OCI-LY7 (cell line): ENCODE data around the gene ST3GAL3. TPM values are rescaled to one million over a fixed set of nuclear protein-coding genes. Genes with fewer than 3 reads are reported as not detected.

Experiments
- BruUV-seq: library from RNA; stranded (reverse); fragments of 400-500 nt; replicated peaks from 2 replicates; lab custom pipeline; 2021; lab: Mats Ljungman, UMichigan
- CTCF ChIA-PET: fragments of 300-600 bp; sonication (Branson Sonifier 250); formaldehyde crosslinking; loops from one replicate; lab custom pipeline; 2022; ENCODE audit warnings: antibody characterized with exemption; ENCODE audit not compliant: unreplicated experiment; lab: Charles Lee
- POLR2A ChIA-PET: fragments of 300-600 bp; sonication (Branson Sonifier 250); formaldehyde crosslinking; loops from one replicate; lab custom pipeline; 2022; ENCODE audit warnings: antibody characterized with exemption; lab: Charles Lee
- DNase-seq: peaks from one replicate; pipeline ENCODE4 v3.0.0-alpha.2; 2015; ENCODE audit warnings: low spot score
- H2AFZ ChIP-seq: fragments of 200-600 bp; sonication (generic), shearing (Covaris generic); 2 replicates; pipeline ENCODE4 v1.6.1; 2014; ENCODE audit warnings: mild to moderate bottlenecking, antibody characterized with exemption, low read length, moderate library complexity
- H3K27ac ChIP-seq: fragments of 200-600 bp; sonication (generic); 2 replicates; pipeline ENCODE4 v1.5.1; 2014; ENCODE audit warnings: mixed run types, low read depth, mild to moderate bottlenecking, moderate library complexity, low read length, inconsistent platforms; ENCODE audit not compliant: poor library complexity, severe bottlenecking
- H3K36me3 ChIP-seq: fragments of 200-600 bp; sonication (generic); 2 replicates; pipeline ENCODE4 v1.6.1; 2014; ENCODE audit warnings: mild to moderate bottlenecking, antibody characterized with exemption, low read length, moderate library complexity, mixed read lengths; ENCODE audit not compliant: insufficient read depth
- H3K4me1 ChIP-seq: fragments of 200-600 bp; sonication (generic); 2 replicates; pipeline ENCODE4 v1.5.1; 2014; ENCODE audit warnings: mild to moderate bottlenecking, low read length; ENCODE audit not compliant: insufficient read depth, poor library complexity, severe bottlenecking
- H3K4me2 ChIP-seq: fragments of 200-600 bp; sonication (generic); 2 replicates; pipeline ENCODE4 v1.6.1; 2014; ENCODE audit warnings: mild to moderate bottlenecking, low read length
- H3K4me3 ChIP-seq: fragments of 200-600 bp; sonication (generic); 2 replicates; pipeline ENCODE4 v1.5.1; 2014; ENCODE audit warnings: mild to moderate bottlenecking, low read depth, low read length; ENCODE audit not compliant: poor library complexity, severe bottlenecking
- H3K79me2 ChIP-seq: fragments of 200-600 bp; sonication (generic); 2 replicates; pipeline ENCODE4 v1.6.1; 2016; ENCODE audit warnings: low read depth, mild to moderate bottlenecking, low read length, moderate library complexity, mixed read lengths; ENCODE audit not compliant: insufficient read depth
- H3K9me2 ChIP-seq: fragments of 200-600 bp; sonication (generic); 2 replicates; pipeline ENCODE4 v1.6.1; 2016; ENCODE audit warnings: mild to moderate bottlenecking, low read length, mixed read lengths; ENCODE audit not compliant: insufficient read depth
- H3K9me3 ChIP-seq: fragments of 200-600 bp; sonication (generic); 2 replicates; pipeline ENCODE4 v1.6.1; 2014; ENCODE audit warnings: mild to moderate bottlenecking, mixed run types, low read length, mixed read lengths
- H4K20me1 ChIP-seq: fragments of 200-600 bp; sonication (generic); 2 replicates; pipeline ENCODE4 v1.6.1; 2014; ENCODE audit warnings: mild to moderate bottlenecking, antibody characterized with exemption, low read length, moderate library complexity, mixed read lengths; ENCODE audit not compliant: insufficient read depth
- EZH2phosphoT487 ChIP-seq: fragments of 200-600 bp; sonication (generic); IDR thresholded peaks from 2 replicates; pipeline ENCODE4 v1.6.1; 2018; ENCODE audit warnings: low read depth, borderline replicate concordance, mild to moderate bottlenecking, mixed run types, antibody characterized with exemption, low read length, moderate library complexity, mixed read lengths
- intact Hi-C: fragments of 100-400 bp; cut with micrococcal nuclease; formaldehyde crosslinking; loops from one replicate; pipeline ENCODE4 v1.10.0; 2022; ENCODE audit not compliant: unreplicated experiment
- microRNA-seq: library from miRNA; unstranded; fragments of <30 nt; microRNA quantifications from one replicate; pipeline ENCODE4 v1.2.0, GENCODE V29; 2022; ENCODE audit warnings: borderline replicate concordance
- small RNA-seq: library from RNA; depleted of rRNA; stranded (forward); fragments of <200 nt; gene quantifications from one replicate; pipeline ENCODE3, GENCODE V24; 2014
- total RNA-seq, 2 experiments: library from RNA; depleted of rRNA in 1 of 2; stranded (reverse); fragments of >200 nt in 1 of 2; shearing (Covaris generic) in 1 of 2; gene quantifications; 2 replicates each; pipeline ENCODE4 v1.2.3, GENCODE V29; 2014 to 2022
- TF ChIP-seq, protein P1 (sequence below): fragments of 200-600 bp; sonication (generic); conservative IDR thresholded peaks from 2 replicates; pipeline ENCODE4 v1.5.1; 2014; ENCODE audit warnings: mild to moderate bottlenecking, antibody characterized with exemption, low read length, moderate library complexity, mixed read lengths

ST3GAL3 gene
- total RNA-seq, 2 experiments from 2014 or later: 24.0 to 45.0 TPM

GRCh38 chr1:43979528-43980254 lies 272.4 kb downstream of the ST3GAL3 start:
- Histone ChIP-seq H3K36me3 (peaks cover 30% of the 10 kb centered on the region), H3K9me2 (no peaks in the 10 kb centered on the region), H2AFZ (no peak overlapping the region), H3K4me2 (peak overlapping the region; percentile 34; the same call in 1 of the 2 replicates), H3K79me2 (no peaks in the 10 kb centered on the region; the same call in 1 of the 2 replicates), H3K4me1 (peaks cover 9% of the 10 kb centered on the region), H3K27ac (no peak overlapping the region), H3K9me3 (no peaks in the 10 kb centered on the region), H3K4me3 (no peak overlapping the region), H4K20me1 (0 out of 2 replicates have a peak, but pooled peaks cover 9% of the 10 kb centered on the region)
- intact Hi-C loops: no loop called here
- no peak for TF ChIP-seq EZH2phosphoT487
- TF ChIP-seq, protein P1, sequence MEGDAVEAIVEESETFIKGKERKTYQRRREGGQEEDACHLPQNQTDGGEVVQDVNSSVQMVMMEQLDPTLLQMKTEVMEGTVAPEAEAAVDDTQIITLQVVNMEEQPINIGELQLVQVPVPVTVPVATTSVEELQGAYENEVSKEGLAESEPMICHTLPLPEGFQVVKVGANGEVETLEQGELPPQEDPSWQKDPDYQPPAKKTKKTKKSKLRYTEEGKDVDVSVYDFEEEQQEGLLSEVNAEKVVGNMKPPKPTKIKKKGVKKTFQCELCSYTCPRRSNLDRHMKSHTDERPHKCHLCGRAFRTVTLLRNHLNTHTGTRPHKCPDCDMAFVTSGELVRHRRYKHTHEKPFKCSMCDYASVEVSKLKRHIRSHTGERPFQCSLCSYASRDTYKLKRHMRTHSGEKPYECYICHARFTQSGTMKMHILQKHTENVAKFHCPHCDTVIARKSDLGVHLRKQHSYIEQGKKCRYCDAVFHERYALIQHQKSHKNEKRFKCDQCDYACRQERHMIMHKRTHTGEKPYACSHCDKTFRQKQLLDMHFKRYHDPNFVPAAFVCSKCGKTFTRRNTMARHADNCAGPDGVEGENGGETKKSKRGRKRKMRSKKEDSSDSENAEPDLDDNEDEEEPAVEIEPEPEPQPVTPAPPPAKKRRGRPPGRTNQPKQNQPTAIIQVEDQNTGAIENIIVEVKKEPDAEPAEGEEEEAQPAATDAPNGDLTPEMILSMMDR: no peak
- ChIA-PET CTCF (no interaction called here), POLR2A (no interaction called here)
- no peak for DNase-seq
- BruUV-seq: no TSS peak

DNA sequence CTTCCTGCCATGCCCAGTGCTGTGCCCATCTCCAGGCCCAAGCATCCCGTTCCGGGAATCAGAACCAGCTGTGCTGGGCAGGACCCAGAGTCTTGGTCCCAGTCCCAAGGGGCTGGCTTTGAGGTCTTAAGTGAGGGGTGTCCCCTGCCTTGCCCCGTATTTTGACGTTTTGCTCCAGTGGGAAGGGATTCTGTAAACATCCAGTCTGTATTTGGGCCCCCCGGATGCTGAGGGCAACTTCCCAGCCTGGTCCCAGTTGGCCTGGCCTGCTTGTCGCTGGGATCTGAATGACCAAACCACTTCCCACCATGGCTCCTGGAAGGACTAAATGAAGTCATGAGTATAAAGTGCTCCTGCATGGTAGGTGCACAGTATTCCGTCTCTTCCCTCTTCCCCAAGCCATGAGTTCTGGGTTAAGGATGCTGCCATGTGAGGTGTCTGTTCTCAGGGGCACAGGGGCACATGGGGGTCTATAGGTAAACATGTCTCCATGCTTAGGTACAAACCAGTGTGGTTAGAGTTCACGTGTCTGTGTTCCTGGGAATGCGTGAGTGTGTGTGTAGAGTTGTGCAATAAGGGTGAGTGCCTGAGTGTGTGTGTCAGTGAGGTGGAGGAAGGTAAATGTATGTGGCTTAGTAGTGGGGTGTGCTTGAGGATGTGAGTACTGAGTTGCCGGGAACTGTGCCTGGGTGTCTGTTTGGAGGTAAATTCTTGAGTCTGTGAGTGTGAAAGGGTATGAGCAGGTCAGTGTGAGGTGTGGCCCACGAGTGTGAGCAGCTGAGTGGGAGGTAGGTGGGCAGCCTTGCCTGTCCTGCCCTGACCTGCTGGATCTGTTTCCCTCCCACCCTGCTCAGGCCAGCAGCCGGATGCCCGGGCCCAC lies 273.2 kb downstream of the ST3GAL3 start:
- H3K79me2 ChIP-seq: no peaks in the 10 kb centered on the region; the same call in 1 of the 2 replicates
- no peak for DNase-seq
- BruUV-seq: no TSS peak
- 0 out of 2 replicates have a peak, but pooled peaks cover 9% of the 10 kb centered on the region for H4K20me1 ChIP-seq
- TF ChIP-seq, protein P1: no peak
- no peak for TF ChIP-seq EZH2phosphoT487
- ChIA-PET POLR2A (no interaction called here), CTCF (no interaction called here)
- no peak overlapping the region for H2AFZ ChIP-seq
- no peak overlapping the region for H3K27ac ChIP-seq
- no peaks in the 10 kb centered on the region for H3K9me3 ChIP-seq
- no peak overlapping the region for H3K4me3 ChIP-seq
- H3K4me2 ChIP-seq: no peak overlapping the region
- H3K36me3 ChIP-seq: peaks cover 30% of the 10 kb centered on the region
- intact Hi-C loops: no loop called here
- peaks cover 9% of the 10 kb centered on the region for H3K4me1 ChIP-seq
- H3K9me2 ChIP-seq: no peaks in the 10 kb centered on the region

Small RNA genes lying within 50 kb of the gene (microRNA-seq; reads per million reads assigned to microRNA genes)
- not detected for gene MIR6079

Small RNA genes lying within 50 kb of the gene (small RNA-seq; reads per million reads assigned to genes)
- not detected for gene AL451062.2
- gene RF00026: not detected

Other genes starting within 250 kb of the ST3GAL3 start
- gene PTPRF, start 176.7 kb upstream of the ST3GAL3 start, total RNA-seq (2014; rRNA removed; shearing (Covaris generic)): 0.06 TPM in 1 of 2 replicates, not detected in the other
- gene PTPRF, start 176.7 kb upstream of the ST3GAL3 start, total RNA-seq (2022): 0.48 and 0.57 TPM in 2 replicates
- gene KDM4A, start 57.4 kb upstream of the ST3GAL3 start, total RNA-seq (2014; rRNA removed; shearing (Covaris generic)): 20.2 and 20.5 TPM in 2 replicates
- gene KDM4A, start 57.4 kb upstream of the ST3GAL3 start, total RNA-seq (2022): 48.9 and 50.2 TPM in 2 replicates
- 0.44 TPM in 1 of 2 replicates, not detected in the other for gene ARTN, start 226.3 kb downstream of the ST3GAL3 start, total RNA-seq (2014; rRNA removed; shearing (Covaris generic))
- 1.2 and 1.8 TPM in 2 replicates for gene ARTN, start 226.3 kb downstream of the ST3GAL3 start, total RNA-seq (2022)
- gene IPO13, start 239.4 kb downstream of the ST3GAL3 start, total RNA-seq (2014; rRNA removed; shearing (Covaris generic)): 13.1 and 17.8 TPM in 2 replicates
- 24.1 and 26.5 TPM in 2 replicates for gene IPO13, start 239.4 kb downstream of the ST3GAL3 start, total RNA-seq (2022)